Hepatocyte (in vitro differentiated cells): Measurements from ENCODE around the gene MRPL39.

ENCODE experiments used
- EZH2 ChIP-seq: fragments of 200-600 bp; sonication (generic); IDR thresholded peaks from 2 replicates; pipeline ENCODE4 v1.6.1; 2016; ENCODE audit warnings: antibody characterized with exemption, mild to moderate bottlenecking, borderline replicate concordance
- TF ChIP-seq, protein P1 (sequence below): fragments of 200-600 bp; sonication (generic); IDR thresholded peaks from 2 replicates; pipeline ENCODE4 v1.5.1; 2016; ENCODE audit warnings: antibody characterized with exemption, mild to moderate bottlenecking; ENCODE audit not compliant: poor library complexity

DNA sequence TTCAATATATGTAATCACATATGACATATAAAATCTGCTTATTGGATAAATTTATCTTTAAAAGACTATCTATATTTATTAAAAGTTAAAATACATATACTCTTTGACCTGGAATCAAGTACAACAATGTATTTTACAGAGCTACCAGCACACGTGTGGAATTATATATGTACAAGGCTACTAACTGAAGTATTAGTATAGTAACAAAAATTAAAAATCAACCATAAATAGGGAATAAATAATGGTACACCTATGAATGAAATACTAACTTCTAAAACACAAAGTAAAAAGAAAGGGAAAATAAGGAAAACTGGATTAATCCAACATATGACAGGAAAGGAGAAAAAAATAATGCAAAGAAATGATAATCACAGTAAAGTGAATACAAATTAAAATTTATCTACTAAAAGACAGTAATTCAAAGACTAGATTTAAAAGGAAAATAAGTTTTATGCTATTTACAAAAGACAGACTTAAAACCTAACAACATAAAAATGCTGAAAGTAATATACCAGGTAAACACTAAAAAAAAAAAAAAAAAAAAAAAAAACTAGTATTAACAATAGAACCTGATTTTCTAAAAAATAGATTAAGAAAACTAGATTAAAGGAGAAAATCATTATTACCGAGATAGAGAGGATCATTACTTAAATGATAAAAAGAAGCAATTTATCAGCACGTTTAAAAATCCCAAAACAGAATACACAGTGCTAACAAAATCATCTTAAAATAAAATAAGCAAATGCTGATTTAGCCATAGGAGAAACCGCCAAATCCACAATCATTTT lies 27.9 kb downstream of the MRPL39 start:
- TF ChIP-seq EZH2 = no peak
- TF ChIP-seq, protein P1, sequence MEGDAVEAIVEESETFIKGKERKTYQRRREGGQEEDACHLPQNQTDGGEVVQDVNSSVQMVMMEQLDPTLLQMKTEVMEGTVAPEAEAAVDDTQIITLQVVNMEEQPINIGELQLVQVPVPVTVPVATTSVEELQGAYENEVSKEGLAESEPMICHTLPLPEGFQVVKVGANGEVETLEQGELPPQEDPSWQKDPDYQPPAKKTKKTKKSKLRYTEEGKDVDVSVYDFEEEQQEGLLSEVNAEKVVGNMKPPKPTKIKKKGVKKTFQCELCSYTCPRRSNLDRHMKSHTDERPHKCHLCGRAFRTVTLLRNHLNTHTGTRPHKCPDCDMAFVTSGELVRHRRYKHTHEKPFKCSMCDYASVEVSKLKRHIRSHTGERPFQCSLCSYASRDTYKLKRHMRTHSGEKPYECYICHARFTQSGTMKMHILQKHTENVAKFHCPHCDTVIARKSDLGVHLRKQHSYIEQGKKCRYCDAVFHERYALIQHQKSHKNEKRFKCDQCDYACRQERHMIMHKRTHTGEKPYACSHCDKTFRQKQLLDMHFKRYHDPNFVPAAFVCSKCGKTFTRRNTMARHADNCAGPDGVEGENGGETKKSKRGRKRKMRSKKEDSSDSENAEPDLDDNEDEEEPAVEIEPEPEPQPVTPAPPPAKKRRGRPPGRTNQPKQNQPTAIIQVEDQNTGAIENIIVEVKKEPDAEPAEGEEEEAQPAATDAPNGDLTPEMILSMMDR = no peak
